Mesenchymal stem cell (in vitro differentiated cells and primary cell): ENCODE measurements around the gene RIPK1. TPM values are rescaled to one million over a fixed set of nuclear protein-coding genes. Genes with fewer than 3 reads are reported as not detected.

Experiments
- DNase-seq: peaks from one replicate; pipeline ENCODE4 v3.0.0-alpha.2; 2013
- H2AFZ ChIP-seq: one replicate; pipeline ENCODE4 v1.6.1; 2013; ENCODE audit warnings: low read depth, mild to moderate bottlenecking, control low read depth, inconsistent platforms, low read length, moderate library complexity
- H2AK5ac ChIP-seq: 2 replicates; pipeline ENCODE4 v1.6.1; 2013; ENCODE audit warnings: low read length, moderate library complexity, mild to moderate bottlenecking, inconsistent platforms; ENCODE audit not compliant: severe bottlenecking
- H2BK120ac ChIP-seq: one replicate; pipeline ENCODE4 v1.6.1; 2013; ENCODE audit warnings: low read depth, mild to moderate bottlenecking, inconsistent platforms, low read length, moderate library complexity
- H2BK12ac ChIP-seq, 2 experiments: one replicate each; pipeline ENCODE4 v1.6.1; 2013; ENCODE audit warnings: inconsistent platforms in 2 of 2, low read length in 2 of 2, mild to moderate bottlenecking in 2 of 2, moderate library complexity in 2 of 2, control low read depth in 1 of 2
- H2BK15ac ChIP-seq: one replicate; pipeline ENCODE4 v1.6.1; 2013; ENCODE audit warnings: mild to moderate bottlenecking, low read depth, inconsistent platforms; ENCODE audit not compliant: poor library complexity, severe bottlenecking
- H2BK5ac ChIP-seq: 2 replicates; pipeline ENCODE4 v1.6.1; 2013; ENCODE audit warnings: low read depth, mild to moderate bottlenecking, low read length, control low read depth, inconsistent platforms; ENCODE audit not compliant: poor library complexity, severe bottlenecking
- H3K14ac ChIP-seq, 2 experiments: one replicate each; pipeline ENCODE4 v1.6.1; 2013; ENCODE audit warnings: inconsistent platforms in 2 of 2, low read length in 2 of 2, control low read depth in 1 of 2, mild to moderate bottlenecking in 1 of 2, moderate library complexity in 1 of 2
- H3K18ac ChIP-seq, 2 experiments: one replicate each; pipeline ENCODE4 v1.6.1; 2013; ENCODE audit warnings: inconsistent platforms in 2 of 2, low read length in 2 of 2, control low read depth in 1 of 2, low read depth in 1 of 2, mild to moderate bottlenecking in 1 of 2
- H3K23ac ChIP-seq, 2 experiments: one replicate each; pipeline ENCODE4 v1.6.1; 2013; ENCODE audit warnings: inconsistent platforms in 2 of 2, low read length in 2 of 2, mild to moderate bottlenecking in 2 of 2, moderate library complexity in 2 of 2, control low read depth in 1 of 2
- H3K27ac ChIP-seq: 2 replicates; pipeline ENCODE4 v1.5.1; 2013; ENCODE audit warnings: mild to moderate bottlenecking, moderate library complexity, low read length, control low read depth, inconsistent platforms; ENCODE audit not compliant: poor library complexity, severe bottlenecking
- H3K27me3 ChIP-seq, 2 experiments: 2 replicates each; pipeline versions ENCODE4 v1.6.1 to v1.7.0; 2013; ENCODE audit warnings: low read length in 2 of 2, mild to moderate bottlenecking in 2 of 2, moderate library complexity in 2 of 2, control low read depth in 1 of 2, inconsistent platforms in 1 of 2; ENCODE audit not compliant: control insufficient read depth in 1 of 2, insufficient read depth in 1 of 2
- H3K36me3 ChIP-seq, 2 experiments: 2 replicates each; pipeline versions ENCODE4 v1.6.1 to v1.7.0; 2013; ENCODE audit warnings: low read length in 2 of 2, control low read depth in 1 of 2, inconsistent platforms in 1 of 2, low read depth in 1 of 2, mild to moderate bottlenecking in 1 of 2; ENCODE audit not compliant: insufficient read depth in 2 of 2, control insufficient read depth in 1 of 2
- H3K4ac ChIP-seq, 2 experiments: one replicate each; pipeline ENCODE4 v1.6.1; 2013; ENCODE audit warnings: inconsistent platforms in 2 of 2, low read length in 2 of 2, mild to moderate bottlenecking in 2 of 2, moderate library complexity in 2 of 2, control low read depth in 1 of 2, low read depth in 1 of 2
- H3K4me1 ChIP-seq: 2 replicates; pipeline ENCODE4 v1.6.1; 2013; ENCODE audit warnings: low read depth, low read length, control low read depth; ENCODE audit not compliant: control insufficient read depth, insufficient read depth
- H3K4me2 ChIP-seq: 2 replicates; pipeline ENCODE4 v1.6.1; 2013; ENCODE audit warnings: low read length, mild to moderate bottlenecking, inconsistent platforms; ENCODE audit not compliant: poor library complexity, severe bottlenecking
- H3K4me3 ChIP-seq, 2 experiments: 2 replicates each; pipeline versions ENCODE4 v1.5.1 to v1.7.0; 2013; ENCODE audit warnings: low read length in 2 of 2, mild to moderate bottlenecking in 2 of 2, control low read depth in 1 of 2, low read depth in 1 of 2; ENCODE audit not compliant: insufficient read depth in 1 of 2
- H3K79me1 ChIP-seq: replicated peaks from 2 replicates; pipeline ENCODE4 v1.6.1; 2013; ENCODE audit warnings: mild to moderate bottlenecking, control low read depth, low read length, inconsistent platforms; ENCODE audit not compliant: poor library complexity, severe bottlenecking
- H3K9ac ChIP-seq: 2 replicates; pipeline ENCODE4 v1.7.0; 2013; ENCODE audit warnings: mild to moderate bottlenecking, low read length, moderate library complexity
- H3K9me3 ChIP-seq: 2 replicates; pipeline ENCODE4 v1.7.0; 2013; ENCODE audit warnings: mild to moderate bottlenecking, low read length; ENCODE audit not compliant: control insufficient read depth
- H4K8ac ChIP-seq: one replicate; pipeline ENCODE4 v1.6.1; 2013; ENCODE audit warnings: inconsistent platforms, mild to moderate bottlenecking, low read length, moderate library complexity
- H4K91ac ChIP-seq: one replicate; pipeline ENCODE4 v1.6.1; 2013; ENCODE audit warnings: mild to moderate bottlenecking, low read length, inconsistent platforms
- WGBS: methylation state at CpG from one replicate; pipeline ENCODE4 v1.1.7; 2013; ENCODE audit warnings: mixed read lengths; 5-methylcytosine and 5-hydroxymethylcytosine counted together
- small RNA-seq: library from polyadenylated mRNA; stranded (forward); fragments of <200 nt; extraction: miRNeasy Mini kit (QIAGEN cat#:217004); gene quantifications from one replicate; pipeline ENCODE3, GENCODE V24; 2013; ENCODE audit warnings: low read depth

RIPK1 gene

DNA sequence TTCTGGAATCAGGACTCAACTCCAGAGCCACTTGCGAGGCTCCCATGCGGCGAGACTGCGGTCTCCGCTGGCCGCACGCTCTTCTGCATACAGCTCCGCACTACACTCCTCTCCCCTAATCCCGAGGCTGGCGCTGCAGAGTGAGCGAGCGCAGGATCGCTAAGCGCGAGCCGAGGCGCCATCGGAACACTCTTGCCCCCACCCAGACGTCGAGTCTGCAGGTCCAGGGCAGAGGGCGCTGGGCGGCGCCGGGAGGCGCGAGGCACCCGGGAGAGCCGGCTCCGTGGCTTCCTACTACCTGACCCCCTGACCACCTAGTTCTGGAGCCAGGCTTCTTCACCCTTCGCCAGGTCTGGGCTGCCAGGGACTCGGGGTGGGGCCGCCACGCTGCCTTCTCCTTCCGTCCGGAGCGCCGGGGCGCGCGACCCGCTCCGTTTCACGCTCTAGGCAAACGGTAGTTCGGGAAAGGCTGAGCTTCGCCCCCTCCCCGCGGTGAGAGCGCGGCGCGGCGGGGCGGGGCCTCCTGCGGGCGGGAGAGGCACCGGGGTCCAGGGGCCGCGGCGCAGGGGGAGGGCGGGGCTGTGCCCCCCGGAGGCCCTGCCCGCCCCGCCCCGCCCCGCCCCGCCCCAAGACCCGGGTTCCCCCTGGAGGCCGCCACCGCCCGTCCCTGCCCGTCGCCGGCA, 94.4 kb downstream of the RIPK1 start:
- Histone ChIP-seq H2AK5ac (no peak overlapping the region), H3K18ac (peak overlapping the region; percentile 86 to 99), H3K4me2 (peak overlapping the region; percentile 77), H3K27ac (peak overlapping the region; percentile 58), H2BK12ac (peak overlapping the region; percentile 62 to 83), H3K36me3 (peaks cover 2 to 7% of the 10 kb centered on the region in 2 experiments), H4K91ac (peak overlapping the region; percentile 91), H4K8ac (peak overlapping the region; percentile 98), H3K4ac (peak overlapping the region; percentile 89 to 92), H2AFZ (peak overlapping the region; percentile 86), H3K14ac (peak overlapping the region in 1 of 2 experiments; percentile 89), H3K9ac (peak overlapping the region; percentile 82), H2BK120ac (peak overlapping the region; percentile 94), H3K4me3 (peak overlapping the region; percentile 78 to 80), H3K27me3 (no peaks in the 10 kb centered on the region), H2BK5ac (no peak overlapping the region), H3K9me3 (no peaks in the 10 kb centered on the region), H2BK15ac (peak overlapping the region; percentile 85), H3K79me1 (peaks cover 5% of the 10 kb centered on the region), H3K4me1 (peaks cover 8% of the 10 kb centered on the region), H3K23ac (peak overlapping the region in 1 of 2 experiments; percentile 91)
- under 1% methylated on average over 32 of the region's 74 CpGs for WGBS
- DNase-seq: peak; percentile 89

DNA sequence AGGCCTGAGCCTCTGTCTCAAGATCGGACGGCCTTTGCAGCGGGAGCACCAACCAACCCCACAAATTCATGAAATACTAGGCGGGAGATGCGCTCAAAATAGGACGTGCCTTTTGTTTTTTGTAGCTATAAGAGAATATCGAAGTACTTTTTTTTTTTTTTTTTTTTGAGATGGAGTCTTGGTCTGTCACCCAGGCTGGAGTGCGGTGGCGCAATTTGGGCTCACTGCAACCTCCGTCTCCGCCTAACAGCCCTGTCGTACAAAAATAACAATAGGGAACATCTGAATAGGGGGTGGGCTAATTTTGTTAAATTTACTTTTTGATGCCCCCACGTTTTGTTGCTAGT, 94.9 kb downstream of the RIPK1 start:
- Histone ChIP-seq H3K4me2 (peak overlapping the region; percentile 77), H3K23ac (peak overlapping the region in 1 of 2 experiments; percentile 87), H2BK15ac (no peak overlapping the region), H3K4me1 (peaks cover 8% of the 10 kb centered on the region), H2BK5ac (no peak overlapping the region), H4K8ac (no peak overlapping the region), H3K79me1 (peaks cover 5% of the 10 kb centered on the region), H2BK120ac (peak overlapping the region; percentile 94), H3K36me3 (peaks cover 2 to 7% of the 10 kb centered on the region in 2 experiments), H3K4ac (no peak overlapping the region), H3K4me3 (peak overlapping the region; percentile 68 to 80), H3K27me3 (no peaks in the 10 kb centered on the region), H3K18ac (peak overlapping the region in 1 of 2 experiments; percentile 76), H3K9ac (peak overlapping the region; percentile 79), H3K14ac (no peak overlapping the region), H2BK12ac (no peak overlapping the region), H3K9me3 (no peaks in the 10 kb centered on the region), H2AK5ac (no peak overlapping the region), H3K27ac (peak overlapping the region; percentile 46), H2AFZ (no peak overlapping the region), H4K91ac (no peak overlapping the region)
- under 1% methylated on average over 8 of the region's 13 CpGs for WGBS
- DNase-seq: peak; percentile 53

DNA sequence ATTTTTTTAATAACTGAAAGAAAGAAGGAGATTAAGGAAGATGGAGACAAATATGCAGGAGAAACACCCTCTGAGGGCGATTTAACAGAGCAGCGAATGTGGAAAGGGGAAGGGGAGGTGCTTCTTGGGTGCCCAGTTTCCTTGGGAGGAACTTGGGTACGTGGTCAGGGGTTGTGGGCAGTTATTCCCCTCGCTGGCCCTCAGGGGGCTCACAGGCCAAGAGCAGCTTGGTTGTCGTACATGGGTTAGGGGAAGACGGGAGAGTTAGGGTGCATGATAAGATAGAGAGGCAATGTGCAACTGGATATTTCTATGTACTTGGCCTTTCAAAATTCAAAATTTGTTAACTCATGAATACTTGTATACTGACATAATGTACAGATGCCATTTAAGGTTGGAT, 96.1 kb downstream of the RIPK1 start:
- Histone ChIP-seq H3K9me3 (no peaks in the 10 kb centered on the region), H2BK5ac (no peak overlapping the region), H2BK120ac (no peak overlapping the region), H3K4ac (no peak overlapping the region), H3K4me2 (no peak overlapping the region), H3K4me3 (no peak overlapping the region), H3K9ac (no peak overlapping the region), H2BK15ac (no peak overlapping the region), H3K27me3 (peaks cover 0 to 3% of the 10 kb centered on the region in 2 experiments), H3K79me1 (peaks cover under 1% of the 10 kb centered on the region), H4K8ac (no peak overlapping the region), H2BK12ac (no peak overlapping the region), H3K36me3 (peaks cover 2 to 3% of the 10 kb centered on the region in 2 experiments), H2AFZ (no peak overlapping the region), H3K27ac (no peak overlapping the region), H2AK5ac (no peak overlapping the region), H3K14ac (no peak overlapping the region), H3K23ac (no peak overlapping the region), H4K91ac (no peak overlapping the region), H3K4me1 (peaks cover 7% of the 10 kb centered on the region), H3K18ac (no peak overlapping the region)
- 73% methylated on average over 4 of the region's 6 CpGs for WGBS
- DNase-seq: no peak

Small RNA genes within 50 kb of the gene (small RNA-seq; reads per million reads assigned to genes)
- gene AL133351.4: not detected
- gene RNA5SP201: not detected
